ENCODE data around the gene TMEM14A. TPM values are rescaled to one million over a fixed set of nuclear protein-coding genes. Genes with fewer than 3 reads are reported as not detected.

Gene TMEM14A
- total and polyA plus RNA-seq, 8 donors = 20.6 to 44.5 (median 41.0) TPM

DNA sequence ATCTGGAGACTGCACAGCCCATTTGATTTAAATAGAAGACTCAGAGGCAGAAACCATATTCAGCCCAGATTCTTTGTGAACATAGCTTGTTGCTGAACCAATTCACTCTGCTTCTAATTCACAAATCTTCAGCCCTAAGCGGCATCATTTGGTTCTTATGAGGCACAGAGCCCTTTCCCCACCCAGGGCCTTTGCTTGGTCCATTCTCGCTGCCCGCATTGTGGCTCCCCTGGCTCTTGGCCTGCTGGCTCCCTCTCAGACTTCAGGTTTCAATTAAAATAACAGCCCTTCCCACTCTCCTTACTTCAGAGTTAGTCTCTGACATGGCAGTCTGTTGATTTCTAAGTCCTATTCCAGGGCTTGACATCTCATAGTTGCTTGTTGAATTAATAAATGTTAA, 9.4 kb upstream of the TMEM14A start:
- DNase-seq = no peak
- intact Hi-C loops (cut with DNase I) = loop anchor here in 1 of 2 donors (5.0 kb wide), 1 partner anchor 244 kb away; no protein-coding TSS in a partner anchor

DNA sequence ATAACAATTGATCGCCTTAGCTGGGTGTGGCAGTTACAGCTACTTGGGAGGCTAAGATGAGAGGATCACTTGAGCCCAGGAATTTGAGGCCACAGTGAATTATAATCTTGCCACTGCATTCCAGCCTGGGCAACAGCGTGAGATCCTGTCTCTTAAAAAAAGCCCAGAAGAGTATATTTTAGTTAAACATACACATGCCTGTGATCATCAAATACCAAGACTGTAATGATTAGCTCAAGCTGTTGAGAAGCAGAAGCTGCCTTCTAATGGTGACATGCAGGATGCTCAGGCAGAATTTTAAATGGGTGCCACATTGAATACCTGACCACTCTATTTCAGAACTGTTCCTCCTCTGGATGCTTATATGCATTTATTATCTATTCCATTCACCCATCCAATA, 8.9 kb upstream of the TMEM14A start:
- H3K9me3 ChIP-seq = no peaks in the 10 kb centered on the region
- no peaks in the 10 kb centered on the region for H3K36me3 ChIP-seq
- intact Hi-C loops (cut with DNase I) = loop anchor here in 1 of 2 donors (5.0 kb wide), 1 partner anchor 245 kb away; no protein-coding TSS in a partner anchor
- peaks cover 0 to 10% of the 10 kb centered on the region in 2 donors for H3K27me3 ChIP-seq
- DNase-seq = no peak
- no peak overlapping the region for H3K27ac ChIP-seq
- TF ChIP-seq, protein P1, sequence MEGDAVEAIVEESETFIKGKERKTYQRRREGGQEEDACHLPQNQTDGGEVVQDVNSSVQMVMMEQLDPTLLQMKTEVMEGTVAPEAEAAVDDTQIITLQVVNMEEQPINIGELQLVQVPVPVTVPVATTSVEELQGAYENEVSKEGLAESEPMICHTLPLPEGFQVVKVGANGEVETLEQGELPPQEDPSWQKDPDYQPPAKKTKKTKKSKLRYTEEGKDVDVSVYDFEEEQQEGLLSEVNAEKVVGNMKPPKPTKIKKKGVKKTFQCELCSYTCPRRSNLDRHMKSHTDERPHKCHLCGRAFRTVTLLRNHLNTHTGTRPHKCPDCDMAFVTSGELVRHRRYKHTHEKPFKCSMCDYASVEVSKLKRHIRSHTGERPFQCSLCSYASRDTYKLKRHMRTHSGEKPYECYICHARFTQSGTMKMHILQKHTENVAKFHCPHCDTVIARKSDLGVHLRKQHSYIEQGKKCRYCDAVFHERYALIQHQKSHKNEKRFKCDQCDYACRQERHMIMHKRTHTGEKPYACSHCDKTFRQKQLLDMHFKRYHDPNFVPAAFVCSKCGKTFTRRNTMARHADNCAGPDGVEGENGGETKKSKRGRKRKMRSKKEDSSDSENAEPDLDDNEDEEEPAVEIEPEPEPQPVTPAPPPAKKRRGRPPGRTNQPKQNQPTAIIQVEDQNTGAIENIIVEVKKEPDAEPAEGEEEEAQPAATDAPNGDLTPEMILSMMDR (IDR thresholded peaks at IDR 0.05) = no peak
- no peak overlapping the region for H3K4me3 ChIP-seq
- peaks cover 0 to 21% of the 10 kb centered on the region in 2 donors for H3K4me1 ChIP-seq
- no peak for ATAC-seq

More for the DNA sequence above, 9.4 kb upstream of the TMEM14A start:
- no peak for ATAC-seq
- Histone ChIP-seq H3K36me3 (no peaks in the 10 kb centered on the region), H3K27me3 (peaks cover 0 to 10% of the 10 kb centered on the region in 2 donors), H3K27ac (no peak overlapping the region), H3K4me3 (no peak overlapping the region), H3K4me1 (peaks cover 0 to 21% of the 10 kb centered on the region in 2 donors), H3K9me3 (no peaks in the 10 kb centered on the region)
- TF ChIP-seq, protein P1 (IDR thresholded peaks at IDR 0.05) = no peak

DNA sequence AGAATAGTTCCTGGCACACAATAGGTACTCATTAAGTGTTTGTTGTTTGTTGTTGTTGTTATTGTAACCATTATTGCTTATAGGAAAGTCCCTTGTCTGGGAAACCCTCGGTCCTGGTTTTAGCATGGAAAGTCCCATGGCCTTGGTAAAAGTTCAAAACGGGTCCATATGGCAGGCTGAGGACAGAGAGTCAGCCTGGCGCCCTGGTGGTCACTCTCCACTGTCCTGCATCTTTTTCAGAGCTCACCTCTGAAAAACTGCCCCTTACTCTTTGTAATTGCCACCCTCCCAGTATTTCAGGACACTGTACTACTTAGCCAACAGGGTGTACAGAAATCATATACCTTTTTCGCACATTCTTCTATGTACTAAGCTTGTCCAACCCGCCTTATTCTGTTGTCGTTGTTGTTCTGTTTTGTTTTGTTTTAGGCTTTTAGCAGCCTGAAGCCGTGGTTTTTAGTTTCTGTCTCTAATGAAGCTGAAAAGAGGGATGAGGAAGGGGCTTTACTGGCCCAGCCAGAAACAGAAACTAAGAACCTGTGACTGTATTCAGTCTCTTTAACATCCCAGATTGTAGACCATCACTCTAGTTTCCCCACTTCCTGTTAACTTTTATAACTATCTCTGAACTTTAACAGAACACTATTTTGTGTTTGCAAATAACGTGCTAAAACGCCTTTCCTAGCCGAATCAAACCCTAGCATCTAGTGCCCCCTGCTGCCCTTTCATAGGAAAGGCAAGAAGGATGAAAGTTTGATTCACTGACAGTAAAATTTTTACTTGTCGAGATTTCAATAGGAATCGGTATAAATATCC, 7.6 kb upstream of the TMEM14A start:
- Histone ChIP-seq H3K9me3 (no peaks in the 10 kb centered on the region), H3K27ac (peak overlapping the region in 1 of 2 donors; percentile 66), H3K4me1 (peaks cover 0 to 21% of the 10 kb centered on the region in 2 donors), H3K4me3 (peak overlapping the region; percentile 55 to 76), H3K36me3 (no peaks in the 10 kb centered on the region), H3K27me3 (peaks cover 0 to 10% of the 10 kb centered on the region in 2 donors)
- ATAC-seq (peak; percentile 90), DNase-seq (peak in 2 of 4 donors; percentile 79 to 86)
- TF ChIP-seq, protein P1 (IDR thresholded peaks at IDR 0.05) = peak; percentile 81 to 90
- intact Hi-C loops (cut with DNase I) = loop anchor here in 1 of 2 donors (5.0 kb wide), 1 partner anchor 246 kb away; no protein-coding TSS in a partner anchor

DNA sequence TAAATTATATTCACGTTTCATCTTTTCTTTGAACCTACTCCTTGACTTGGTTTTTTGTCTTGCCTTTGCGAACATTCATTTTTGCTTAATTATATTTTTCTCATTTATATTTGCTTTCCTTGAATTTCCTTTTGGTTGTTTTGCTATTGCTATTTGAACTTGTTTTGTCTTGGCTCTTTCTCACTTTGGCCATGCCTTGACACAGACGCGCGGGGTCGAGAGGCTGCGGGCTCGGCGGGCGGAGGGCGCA, 7.1 kb upstream of the TMEM14A start:
- peaks cover 0 to 10% of the 10 kb centered on the region in 2 donors for H3K27me3 ChIP-seq
- intact Hi-C loops (cut with DNase I) = loop anchor here in 1 of 2 donors (5.0 kb wide), 1 partner anchor 247 kb away; no protein-coding TSS in a partner anchor
- no peaks in the 10 kb centered on the region for H3K36me3 ChIP-seq
- H3K4me3 ChIP-seq = peak overlapping the region; percentile 55 to 76
- H3K4me1 ChIP-seq = peaks cover 0 to 21% of the 10 kb centered on the region in 2 donors
- peak overlapping the region in 1 of 2 donors; percentile 66 for H3K27ac ChIP-seq
- ATAC-seq (no peak), DNase-seq (no peak)
- no peaks in the 10 kb centered on the region for H3K9me3 ChIP-seq
- TF ChIP-seq, protein P1 (IDR thresholded peaks at IDR 0.05) = peak in 1 of 2 donors; percentile 33

Data from left lung (tissue), 10 donors.